ENCODE measurements around the gene ADORA3. TPM values are rescaled to one million over a fixed set of nuclear protein-coding genes. Genes with fewer than 3 reads are reported as not detected.

The ADORA3 gene
- total RNA-seq, 1 donor = not detected

DNA sequence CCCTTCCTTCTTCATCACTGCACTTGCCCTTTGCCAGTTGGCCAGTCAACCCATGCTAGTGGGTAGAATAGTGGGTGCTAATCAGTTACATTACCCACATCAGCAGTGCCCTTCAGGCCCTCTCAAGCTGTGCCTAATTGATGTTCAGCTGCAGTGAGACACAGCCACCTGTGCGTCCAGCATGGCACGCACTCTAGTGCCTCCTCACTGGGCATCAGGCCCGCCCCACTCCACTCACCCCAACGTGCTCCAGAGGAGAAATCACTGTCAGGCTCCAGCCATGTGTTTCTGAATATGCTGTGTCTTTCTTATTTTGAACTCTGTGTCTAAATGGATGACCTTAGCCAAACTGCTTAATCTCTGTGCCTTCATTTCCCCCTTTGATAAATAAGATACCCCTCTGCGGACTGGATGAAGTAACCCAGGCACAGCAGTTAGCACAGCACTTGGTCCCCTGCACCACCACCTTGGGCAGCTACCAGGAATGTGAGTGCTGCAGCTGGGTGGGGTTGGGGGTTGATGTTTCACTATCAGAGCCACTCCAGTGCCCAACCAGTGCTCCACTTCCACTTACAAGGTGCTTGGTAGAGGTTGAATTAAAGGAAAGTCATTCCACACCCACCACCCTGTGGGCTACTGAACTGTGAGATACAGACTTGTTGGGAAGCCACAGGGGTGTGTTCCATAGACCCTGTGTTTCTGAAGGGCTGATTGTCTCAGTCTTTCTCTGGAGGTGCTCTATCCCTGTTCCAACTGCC lies 8.9 kb upstream of the ADORA3 start:
- no peak overlapping the region for H2AFZ ChIP-seq (ENCODE audit: low read length)
- no peak overlapping the region for H3K4me3 ChIP-seq (ENCODE audit: insufficient read depth, low read length)

DNA sequence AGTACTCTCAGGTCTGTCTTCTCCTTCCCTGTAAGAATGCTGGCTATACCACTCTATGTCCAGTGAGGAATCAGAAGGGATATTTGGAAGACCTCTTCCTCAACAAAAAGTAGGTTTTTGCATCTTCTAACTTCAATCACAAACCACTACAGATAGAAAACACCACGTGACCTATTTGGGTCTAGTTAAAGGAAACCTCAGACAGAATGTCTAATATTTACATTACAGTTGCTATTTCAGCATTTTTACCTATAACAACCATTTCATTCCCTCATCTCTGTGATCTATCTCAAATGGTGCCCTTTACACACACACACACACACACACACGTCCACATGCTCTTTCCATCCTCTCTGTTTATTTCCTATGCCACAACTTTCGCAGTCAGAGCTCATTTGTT lies 7.9 kb upstream of the ADORA3 start:
- DNase-seq (ENCODE audit: insufficient read length, low spot score, missing footprints) = no peak
- H2AFZ ChIP-seq (ENCODE audit: low read length) = no peak overlapping the region
- no peaks in the 10 kb centered on the region for H3K79me2 ChIP-seq (ENCODE audit: insufficient read depth, low read length)
- H3K27me3 ChIP-seq (ENCODE audit: insufficient read depth, low read length) = no peaks in the 10 kb centered on the region
- no peak overlapping the region for H3K27ac ChIP-seq (ENCODE audit: low read depth, low read length)
- peaks cover 19% of the 10 kb centered on the region for H3K4me1 ChIP-seq (ENCODE audit: insufficient read depth, low read length)
- H3K4me3 ChIP-seq (ENCODE audit: insufficient read depth, low read length) = no peak overlapping the region
- no peaks in the 10 kb centered on the region for H4K20me1 ChIP-seq (ENCODE audit: insufficient read depth, low read length)
- TF ChIP-seq, protein P1, sequence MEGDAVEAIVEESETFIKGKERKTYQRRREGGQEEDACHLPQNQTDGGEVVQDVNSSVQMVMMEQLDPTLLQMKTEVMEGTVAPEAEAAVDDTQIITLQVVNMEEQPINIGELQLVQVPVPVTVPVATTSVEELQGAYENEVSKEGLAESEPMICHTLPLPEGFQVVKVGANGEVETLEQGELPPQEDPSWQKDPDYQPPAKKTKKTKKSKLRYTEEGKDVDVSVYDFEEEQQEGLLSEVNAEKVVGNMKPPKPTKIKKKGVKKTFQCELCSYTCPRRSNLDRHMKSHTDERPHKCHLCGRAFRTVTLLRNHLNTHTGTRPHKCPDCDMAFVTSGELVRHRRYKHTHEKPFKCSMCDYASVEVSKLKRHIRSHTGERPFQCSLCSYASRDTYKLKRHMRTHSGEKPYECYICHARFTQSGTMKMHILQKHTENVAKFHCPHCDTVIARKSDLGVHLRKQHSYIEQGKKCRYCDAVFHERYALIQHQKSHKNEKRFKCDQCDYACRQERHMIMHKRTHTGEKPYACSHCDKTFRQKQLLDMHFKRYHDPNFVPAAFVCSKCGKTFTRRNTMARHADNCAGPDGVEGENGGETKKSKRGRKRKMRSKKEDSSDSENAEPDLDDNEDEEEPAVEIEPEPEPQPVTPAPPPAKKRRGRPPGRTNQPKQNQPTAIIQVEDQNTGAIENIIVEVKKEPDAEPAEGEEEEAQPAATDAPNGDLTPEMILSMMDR (IDR thresholded peaks at IDR 0.05; ENCODE audit: extremely low read depth, low read depth, low read length) = no peak
- H3K4me2 ChIP-seq (ENCODE audit: insufficient read depth, low read length) = no peak overlapping the region
- H3K36me3 ChIP-seq (ENCODE audit: insufficient read depth, low read length) = no peaks in the 10 kb centered on the region
- H3K9me3 ChIP-seq (ENCODE audit: low read depth, low read length) = no peaks in the 10 kb centered on the region

More for the DNA sequence above, 8.9 kb upstream of the ADORA3 start:
- peaks cover 23% of the 10 kb centered on the region for H3K4me1 ChIP-seq (ENCODE audit: insufficient read depth, low read length)
- H3K4me2 ChIP-seq (ENCODE audit: insufficient read depth, low read length) = no peak overlapping the region
- TF ChIP-seq, protein P1 (IDR thresholded peaks at IDR 0.05; ENCODE audit: extremely low read depth, low read depth, low read length) = no peak
- no peak overlapping the region for H3K27ac ChIP-seq (ENCODE audit: low read depth, low read length)
- H3K79me2 ChIP-seq (ENCODE audit: insufficient read depth, low read length) = no peaks in the 10 kb centered on the region
- DNase-seq (ENCODE audit: insufficient read length, low spot score, missing footprints) = no peak
- no peaks in the 10 kb centered on the region for H4K20me1 ChIP-seq (ENCODE audit: insufficient read depth, low read length)
- H3K9me3 ChIP-seq (ENCODE audit: low read depth, low read length) = no peaks in the 10 kb centered on the region
- no peaks in the 10 kb centered on the region for H3K27me3 ChIP-seq (ENCODE audit: insufficient read depth, low read length)
- no peaks in the 10 kb centered on the region for H3K36me3 ChIP-seq (ENCODE audit: insufficient read depth, low read length)

DNA sequence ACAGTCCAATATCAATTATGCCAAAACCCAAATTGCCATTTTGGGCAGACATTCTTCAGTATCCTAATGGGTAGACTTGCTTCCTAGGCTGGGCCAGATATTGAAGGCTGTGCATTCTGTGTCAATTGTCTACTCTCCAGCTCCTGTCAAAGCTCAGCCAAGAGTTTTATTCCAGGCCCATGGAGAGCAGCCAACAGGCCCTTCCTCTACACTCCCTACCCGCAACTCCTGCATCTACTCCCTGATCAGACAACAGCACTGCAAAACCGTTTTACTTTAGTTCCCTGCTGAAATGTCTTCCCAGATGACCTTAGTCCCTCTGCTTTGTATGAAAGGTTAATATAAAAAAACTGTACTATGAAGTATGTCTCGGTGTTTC lies 6.6 kb upstream of the ADORA3 start:
- no peak overlapping the region for H3K4me2 ChIP-seq (ENCODE audit: insufficient read depth, low read length)
- H3K27me3 ChIP-seq (ENCODE audit: insufficient read depth, low read length) = no peaks in the 10 kb centered on the region
- H3K4me1 ChIP-seq (ENCODE audit: insufficient read depth, low read length) = peaks cover 14% of the 10 kb centered on the region
- no peaks in the 10 kb centered on the region for H3K9me3 ChIP-seq (ENCODE audit: low read depth, low read length)
- H3K36me3 ChIP-seq (ENCODE audit: insufficient read depth, low read length) = no peaks in the 10 kb centered on the region
- H3K79me2 ChIP-seq (ENCODE audit: insufficient read depth, low read length) = no peaks in the 10 kb centered on the region
- no peak overlapping the region for H2AFZ ChIP-seq (ENCODE audit: low read length)
- no peak for DNase-seq (ENCODE audit: insufficient read length, low spot score, missing footprints)
- no peak overlapping the region for H3K27ac ChIP-seq (ENCODE audit: low read depth, low read length)
- no peaks in the 10 kb centered on the region for H4K20me1 ChIP-seq (ENCODE audit: insufficient read depth, low read length)
- TF ChIP-seq, protein P1 (IDR thresholded peaks at IDR 0.05; ENCODE audit: extremely low read depth, low read depth, low read length) = no peak
- H3K4me3 ChIP-seq (ENCODE audit: insufficient read depth, low read length) = no peak overlapping the region

DNA sequence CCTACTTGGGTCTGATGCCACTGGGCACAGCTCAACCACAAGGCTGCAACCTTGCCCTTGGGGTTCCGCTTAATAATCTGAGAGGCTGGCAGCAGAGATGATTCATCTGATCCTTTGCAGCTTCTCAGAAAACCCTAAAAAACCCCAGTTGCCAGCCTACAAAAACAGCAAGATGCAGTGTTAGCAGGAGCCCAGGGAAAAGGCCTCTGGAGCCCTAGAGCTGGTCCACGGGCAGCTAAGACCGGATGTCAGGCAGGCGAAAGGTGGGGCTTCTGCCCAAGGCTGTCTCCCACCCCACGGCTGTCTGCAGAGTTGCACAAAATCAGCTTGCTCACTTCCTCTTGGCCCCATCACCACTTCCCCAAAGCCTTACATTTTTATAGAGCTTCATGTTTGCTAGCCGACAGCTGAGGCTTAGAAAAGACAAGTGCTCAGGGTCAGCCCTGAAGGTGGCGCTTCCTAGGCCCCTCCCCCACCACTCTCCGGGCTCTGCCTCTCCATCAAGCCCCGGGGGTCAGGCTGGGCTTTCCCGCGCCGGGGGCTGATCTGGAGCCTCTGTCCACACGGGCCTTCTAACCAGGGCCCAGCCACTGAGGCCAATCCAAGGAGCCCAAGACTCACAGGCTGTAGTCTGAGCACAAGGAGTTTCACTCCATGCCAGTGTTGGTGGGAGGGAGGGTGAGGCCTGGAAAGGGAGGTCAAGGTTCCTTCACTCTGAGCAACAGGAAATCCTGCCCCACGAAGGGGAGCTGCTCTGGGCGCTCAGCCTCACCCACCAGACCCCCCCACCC lies 4.2 kb upstream of the ADORA3 start:
- H2AFZ ChIP-seq (ENCODE audit: low read length) = peak overlapping the region; percentile 90
- H3K9me3 ChIP-seq (ENCODE audit: low read depth, low read length) = no peaks in the 10 kb centered on the region
- TF ChIP-seq, protein P1 (IDR thresholded peaks at IDR 0.05; ENCODE audit: extremely low read depth, low read depth, low read length) = no peak
- peak; percentile 82 for DNase-seq (ENCODE audit: insufficient read length, low spot score, missing footprints)
- H3K36me3 ChIP-seq (ENCODE audit: insufficient read depth, low read length) = no peaks in the 10 kb centered on the region
- H3K4me3 ChIP-seq (ENCODE audit: insufficient read depth, low read length) = peak overlapping the region; percentile 41
- H3K79me2 ChIP-seq (ENCODE audit: insufficient read depth, low read length) = no peaks in the 10 kb centered on the region
- no peaks in the 10 kb centered on the region for H4K20me1 ChIP-seq (ENCODE audit: insufficient read depth, low read length)
- no peaks in the 10 kb centered on the region for H3K27me3 ChIP-seq (ENCODE audit: insufficient read depth, low read length)
- peaks cover 14% of the 10 kb centered on the region for H3K4me1 ChIP-seq (ENCODE audit: insufficient read depth, low read length)
- peak overlapping the region; percentile 58 for H3K27ac ChIP-seq (ENCODE audit: low read depth, low read length)
- peak overlapping the region; percentile 75 for H3K4me2 ChIP-seq (ENCODE audit: insufficient read depth, low read length)
